ENCODE measurements around the gene RBPJL. TPM values are rescaled to one million over a fixed set of nuclear protein-coding genes. Genes with fewer than 3 reads are reported as not detected.

Gene RBPJL
- total RNA-seq, 1 experiment from 2014 or later = not detected

- in situ Hi-C loops (cut with HindIII; ENCODE audit: low sequenced_read_pairs) = no loop called here
- no peak for DNase-seq (ENCODE audit: low spot score)
Observed at GRCh38 chr20:45338121-45339030, 31.7 kb downstream of the RBPJL start.

GRCh38 chr20:45339084-45339483 is 32.4 kb downstream of the RBPJL start:
- DNase-seq (ENCODE audit: low spot score) = no peak
- in situ Hi-C loops (cut with HindIII; ENCODE audit: low sequenced_read_pairs) = no loop called here

GRCh38 chr20:45339799-45340198 is 33.2 kb downstream of the RBPJL start:
- DNase-seq (ENCODE audit: low spot score) = no peak
- in situ Hi-C loops (cut with HindIII; ENCODE audit: low sequenced_read_pairs) = no loop called here

- in situ Hi-C loops (cut with HindIII; ENCODE audit: low sequenced_read_pairs) = no loop called here
- DNase-seq (ENCODE audit: low spot score) = no peak
Observed at GRCh38 chr20:45340236-45340847, 33.7 kb downstream of the RBPJL start.

GRCh38 chr20:45340951-45341350 is 34.3 kb downstream of the RBPJL start:
- in situ Hi-C loops (cut with HindIII; ENCODE audit: low sequenced_read_pairs) = no loop called here
- no peak for DNase-seq (ENCODE audit: low spot score)

GRCh38 chr20:45341579-45341938 is 34.9 kb downstream of the RBPJL start:
- in situ Hi-C loops (cut with HindIII; ENCODE audit: low sequenced_read_pairs) = no loop called here
- DNase-seq (ENCODE audit: low spot score) = no peak

GRCh38 chr20:45341939-45342854 is 35.6 kb downstream of the RBPJL start:
- DNase-seq (ENCODE audit: low spot score) = peak; percentile 70
- in situ Hi-C loops (cut with HindIII; ENCODE audit: low sequenced_read_pairs) = no loop called here

- in situ Hi-C loops (cut with HindIII; ENCODE audit: low sequenced_read_pairs) = no loop called here
- no peak for DNase-seq (ENCODE audit: low spot score)
Observed at GRCh38 chr20:45342855-45343531, 36.4 kb downstream of the RBPJL start.

- in situ Hi-C loops (cut with HindIII; ENCODE audit: low sequenced_read_pairs) = no loop called here
- DNase-seq (ENCODE audit: low spot score) = no peak
Observed at GRCh38 chr20:45343532-45344167, 37.0 kb downstream of the RBPJL start.

- DNase-seq (ENCODE audit: low spot score) = no peak
- in situ Hi-C loops (cut with HindIII; ENCODE audit: low sequenced_read_pairs) = no loop called here
Observed at GRCh38 chr20:45344168-45344860, 37.7 kb downstream of the RBPJL start.

- in situ Hi-C loops (cut with HindIII; ENCODE audit: low sequenced_read_pairs) = no loop called here
- DNase-seq (ENCODE audit: low spot score) = no peak
Observed at GRCh38 chr20:45345104-45345936, 38.7 kb downstream of the RBPJL start.

- in situ Hi-C loops (cut with HindIII; ENCODE audit: low sequenced_read_pairs) = no loop called here
- DNase-seq (ENCODE audit: low spot score) = no peak
Observed at GRCh38 chr20:45346291-45346718, 39.7 kb downstream of the RBPJL start.

GRCh38 chr20:45346851-45347250 is 40.2 kb downstream of the RBPJL start:
- DNase-seq (ENCODE audit: low spot score) = no peak
- in situ Hi-C loops (cut with HindIII; ENCODE audit: low sequenced_read_pairs) = no loop called here

- in situ Hi-C loops (cut with HindIII; ENCODE audit: low sequenced_read_pairs) = no loop called here
- no peak for DNase-seq (ENCODE audit: low spot score)
Observed at GRCh38 chr20:45347297-45347935, 40.8 kb downstream of the RBPJL start.

GRCh38 chr20:45347936-45348778 is 41.5 kb downstream of the RBPJL start, which contains the start of gene SDC4:
TSS of gene SDC4 (minus strand) at chr20:45348424. CDS start at chr20:45348384, 40 bp downstream.
- in situ Hi-C loops (cut with HindIII; ENCODE audit: low sequenced_read_pairs) = no loop called here
- DNase-seq (ENCODE audit: low spot score) = no peak

- in situ Hi-C loops (cut with HindIII; ENCODE audit: low sequenced_read_pairs) = no loop called here
- no peak for DNase-seq (ENCODE audit: low spot score)
Observed at GRCh38 chr20:45350217-45350616, 43.6 kb downstream of the RBPJL start.

All from G401 (cell line).